Smooth muscle cell (in vitro differentiated cells): ENCODE measurements around the gene MXRA7. TPM values are rescaled to one million over a fixed set of nuclear protein-coding genes. Genes with fewer than 3 reads are reported as not detected.

Experiments used
- DNase-seq: peaks from one replicate; lab custom pipeline; 2025; ENCODE audit not compliant: unreplicated experiment; lab: John Stamatoyannopoulos, UW
- H2AFZ ChIP-seq: fragments of 200-600 bp; sonication (generic); 2 replicates; pipeline ENCODE4 v1.6.0; 2016; ENCODE audit warnings: antibody characterized with exemption, low read depth, mild to moderate bottlenecking
- H3F3A ChIP-seq: fragments of 200-600 bp; sonication (generic); 2 replicates; pipeline ENCODE4 v1.6.0; 2017; ENCODE audit warnings: antibody characterized with exemption, low read depth
- H3K27ac ChIP-seq: fragments of 200-600 bp; sonication (generic); 2 replicates; pipeline ENCODE4 v1.5.1; 2016; ENCODE audit warnings: low read depth, mild to moderate bottlenecking
- H3K27me3 ChIP-seq: fragments of 200-600 bp; sonication (generic); 2 replicates; pipeline ENCODE4 v1.6.1; 2016; ENCODE audit warnings: low read depth, mild to moderate bottlenecking
- H3K36me3 ChIP-seq: fragments of 200-600 bp; sonication (generic); 2 replicates; pipeline ENCODE4 v1.5.1; 2016; ENCODE audit warnings: low read depth
- H3K4me1 ChIP-seq: fragments of 200-600 bp; sonication (generic); 2 replicates; pipeline ENCODE4 v1.5.1; 2016; ENCODE audit warnings: low read depth
- H3K4me2 ChIP-seq: fragments of 200-600 bp; sonication (generic); 2 replicates; pipeline ENCODE4 v1.6.0; 2016; ENCODE audit warnings: mild to moderate bottlenecking
- H3K4me3 ChIP-seq: fragments of 200-600 bp; sonication (generic); 2 replicates; pipeline ENCODE4 v1.5.1; 2016; ENCODE audit warnings: mild to moderate bottlenecking
- H3K79me2 ChIP-seq: fragments of 200-600 bp; sonication (generic); 2 replicates; pipeline ENCODE4 v1.6.0; 2016; ENCODE audit warnings: low read depth, mild to moderate bottlenecking
- H3K9ac ChIP-seq: fragments of 200-600 bp; sonication (generic); 2 replicates; pipeline ENCODE4 v1.6.0; 2016; ENCODE audit warnings: low read depth
- H3K9me3 ChIP-seq: fragments of 200-600 bp; sonication (generic); replicated peaks from 2 replicates; pipeline ENCODE4 v1.5.1; 2016; ENCODE audit warnings: low read depth
- H4K20me1 ChIP-seq: fragments of 200-600 bp; sonication (generic); 2 replicates; pipeline ENCODE4 v1.6.0; 2016; ENCODE audit warnings: low read depth
- WGBS: methylation state at CpG from one replicate; pipeline ENCODE4 v1.1.7; 2016; ENCODE audit warnings: low lambda C conversion rate; 5-methylcytosine and 5-hydroxymethylcytosine counted together
- polyA plus RNA-seq: library from polyadenylated mRNA; unstranded; fragments of >200 nt; fragmentation: Nextera tagmentation; extraction: Ambion mirVana; gene quantifications from 2 replicates; pipeline ENCODE4 v1.2.1, GENCODE V29; 2016
- total RNA-seq: library from RNA; depleted of rRNA; stranded (reverse); fragments of >200 nt; gene quantifications from 2 replicates; pipeline ENCODE4 v1.2.3, GENCODE V29; 2014
- TF ChIP-seq, protein P1 (sequence below): fragments of 200-600 bp; sonication (generic); IDR thresholded peaks from 2 replicates; pipeline ENCODE4 v1.5.1; 2017; ENCODE audit warnings: borderline replicate concordance, mild to moderate bottlenecking, antibody characterized with exemption; ENCODE audit not compliant: insufficient read depth, poor library complexity, severe bottlenecking

MXRA7 gene
- total and polyA plus RNA-seq, 2 experiments from 2014 or later, result 134 to 158 TPM

GRCh38 chr17:76670718-76671122 is 40.0 kb downstream of the MXRA7 start:
- no peaks in the 10 kb centered on the region for H3K79me2 ChIP-seq
- no peak overlapping the region for H3K27ac ChIP-seq

DNA sequence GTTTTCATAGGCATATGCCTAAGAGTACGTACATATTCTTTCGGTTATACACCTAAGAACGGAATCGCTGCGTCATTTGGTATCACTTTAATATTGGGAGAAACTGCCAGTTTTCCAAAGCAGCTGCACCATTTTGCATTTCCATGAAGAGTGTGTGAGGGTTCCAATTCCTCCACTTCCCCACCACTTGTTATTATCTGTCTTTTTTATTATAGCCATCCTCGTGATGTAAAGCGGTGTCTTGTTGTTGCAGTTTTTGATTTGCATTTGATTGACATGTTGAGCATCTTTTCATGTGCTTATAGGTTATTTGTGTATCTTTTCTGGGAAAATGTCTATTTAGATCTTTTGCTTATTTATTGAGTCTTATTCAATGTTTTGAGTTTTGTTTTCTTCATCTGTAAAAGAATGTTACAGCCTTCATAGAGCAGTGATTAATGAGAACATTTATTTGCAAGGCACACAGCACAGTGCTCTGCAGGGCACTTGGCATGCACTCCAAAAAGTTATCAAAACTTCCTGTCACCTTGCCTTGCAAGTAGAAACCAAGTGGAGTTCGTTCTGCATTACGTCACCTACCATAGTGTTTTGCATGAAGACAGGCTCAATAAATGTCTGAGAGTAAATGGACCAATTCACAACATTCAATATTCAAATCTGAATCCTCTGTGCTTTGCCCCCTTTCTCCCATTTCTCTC is 40.6 kb downstream of the MXRA7 start:
- no peaks in the 10 kb centered on the region for H3K27me3 ChIP-seq
- 96% methylated on average over 9 of the region's 9 CpGs for WGBS
- H3K27ac ChIP-seq, result no peak overlapping the region
- no peak overlapping the region for H2AFZ ChIP-seq
- no peak overlapping the region for H3K4me2 ChIP-seq
- H3K79me2 ChIP-seq, result no peaks in the 10 kb centered on the region
- no peak overlapping the region for H3K4me3 ChIP-seq
- no peak for DNase-seq
- H4K20me1 ChIP-seq, result no peaks in the 10 kb centered on the region
- H3K9ac ChIP-seq, result no peak overlapping the region
- H3K4me1 ChIP-seq, result peaks cover 13% of the 10 kb centered on the region
- TF ChIP-seq, protein P1, sequence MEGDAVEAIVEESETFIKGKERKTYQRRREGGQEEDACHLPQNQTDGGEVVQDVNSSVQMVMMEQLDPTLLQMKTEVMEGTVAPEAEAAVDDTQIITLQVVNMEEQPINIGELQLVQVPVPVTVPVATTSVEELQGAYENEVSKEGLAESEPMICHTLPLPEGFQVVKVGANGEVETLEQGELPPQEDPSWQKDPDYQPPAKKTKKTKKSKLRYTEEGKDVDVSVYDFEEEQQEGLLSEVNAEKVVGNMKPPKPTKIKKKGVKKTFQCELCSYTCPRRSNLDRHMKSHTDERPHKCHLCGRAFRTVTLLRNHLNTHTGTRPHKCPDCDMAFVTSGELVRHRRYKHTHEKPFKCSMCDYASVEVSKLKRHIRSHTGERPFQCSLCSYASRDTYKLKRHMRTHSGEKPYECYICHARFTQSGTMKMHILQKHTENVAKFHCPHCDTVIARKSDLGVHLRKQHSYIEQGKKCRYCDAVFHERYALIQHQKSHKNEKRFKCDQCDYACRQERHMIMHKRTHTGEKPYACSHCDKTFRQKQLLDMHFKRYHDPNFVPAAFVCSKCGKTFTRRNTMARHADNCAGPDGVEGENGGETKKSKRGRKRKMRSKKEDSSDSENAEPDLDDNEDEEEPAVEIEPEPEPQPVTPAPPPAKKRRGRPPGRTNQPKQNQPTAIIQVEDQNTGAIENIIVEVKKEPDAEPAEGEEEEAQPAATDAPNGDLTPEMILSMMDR, result no peak
- peaks cover 6% of the 10 kb centered on the region for H3F3A ChIP-seq
- H3K36me3 ChIP-seq, result no peaks in the 10 kb centered on the region
- H3K9me3 ChIP-seq, result no peaks in the 10 kb centered on the region

More at GRCh38 chr17:76670718-76671122, 40.0 kb downstream of the MXRA7 start:
- no peak for DNase-seq
- TF ChIP-seq, protein P1, result no peak
- no peak overlapping the region for H3K9ac ChIP-seq
- peaks cover 6% of the 10 kb centered on the region for H3F3A ChIP-seq
- H2AFZ ChIP-seq, result no peak overlapping the region
- H3K4me2 ChIP-seq, result peak overlapping the region; percentile 83
- H3K27me3 ChIP-seq, result no peaks in the 10 kb centered on the region
- no peaks in the 10 kb centered on the region for H3K36me3 ChIP-seq
- H3K9me3 ChIP-seq, result no peaks in the 10 kb centered on the region
- no peaks in the 10 kb centered on the region for H4K20me1 ChIP-seq
- H3K4me3 ChIP-seq, result no peak overlapping the region
- H3K4me1 ChIP-seq, result peaks cover 13% of the 10 kb centered on the region
- 61% methylated on average over 9 of the region's 9 CpGs for WGBS

DNA sequence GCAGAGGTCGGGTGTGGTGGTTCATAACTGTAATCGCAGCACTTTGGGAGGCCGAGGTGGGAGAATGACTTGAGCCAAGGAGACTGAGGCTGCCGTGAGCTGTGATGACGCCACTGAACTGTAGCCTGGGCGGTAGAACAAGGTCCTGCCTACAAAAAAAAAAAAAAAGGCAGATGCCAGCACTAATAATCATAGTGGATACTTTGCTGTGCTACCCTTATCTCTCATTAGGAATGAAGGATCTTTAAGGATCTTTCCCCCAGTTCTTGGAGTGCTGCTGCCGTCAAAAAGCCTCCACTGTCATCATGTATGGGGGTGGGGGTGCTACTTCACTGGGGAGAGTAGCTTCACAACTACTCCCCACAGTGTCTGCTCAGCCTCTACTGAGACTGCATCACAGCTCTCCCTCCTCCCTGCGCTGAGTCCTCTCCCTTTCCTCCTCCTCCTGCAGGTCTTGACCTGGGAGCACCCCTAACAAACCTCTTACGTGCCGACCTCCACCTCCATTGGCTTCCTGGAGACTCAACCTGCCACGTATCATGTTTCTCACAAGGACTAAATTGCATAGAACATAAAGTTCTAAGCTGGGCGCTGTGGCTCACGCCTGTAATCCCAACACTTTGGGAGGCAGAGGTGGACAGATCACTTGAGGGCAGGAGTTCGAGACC is 42.8 kb downstream of the MXRA7 start:
- H2AFZ ChIP-seq, result no peak overlapping the region
- H3F3A ChIP-seq, result peaks cover 6% of the 10 kb centered on the region
- DNase-seq, result no peak
- peaks cover 13% of the 10 kb centered on the region for H3K4me1 ChIP-seq
- no peaks in the 10 kb centered on the region for H3K9me3 ChIP-seq
- no peak overlapping the region for H3K27ac ChIP-seq
- H3K4me3 ChIP-seq, result no peak overlapping the region
- H3K4me2 ChIP-seq, result no peak overlapping the region
- no peak overlapping the region for H3K9ac ChIP-seq
- no peaks in the 10 kb centered on the region for H3K36me3 ChIP-seq
- TF ChIP-seq, protein P1, result no peak
- no peaks in the 10 kb centered on the region for H4K20me1 ChIP-seq
- 58% methylated on average over 14 of the region's 14 CpGs for WGBS
- no peaks in the 10 kb centered on the region for H3K79me2 ChIP-seq
- no peaks in the 10 kb centered on the region for H3K27me3 ChIP-seq

DNA sequence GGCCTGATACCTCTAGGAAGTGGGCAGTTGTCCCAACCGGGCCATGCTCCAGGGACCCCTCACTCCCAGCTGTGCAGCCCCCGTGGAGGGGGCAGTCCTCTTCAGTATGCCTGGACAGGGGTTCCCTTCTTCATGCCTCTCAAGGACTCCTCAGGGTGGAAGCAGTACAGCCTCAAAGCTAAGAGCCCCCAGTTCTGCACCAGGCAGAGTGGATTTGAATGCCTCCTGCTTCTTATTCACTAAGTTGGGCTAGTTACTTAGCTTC is 43.3 kb downstream of the MXRA7 start:
- WGBS, result 81% methylated on average over 2 of the region's 2 CpGs
- no peak overlapping the region for H3K9ac ChIP-seq
- H3K36me3 ChIP-seq, result no peaks in the 10 kb centered on the region
- no peaks in the 10 kb centered on the region for H3K9me3 ChIP-seq
- TF ChIP-seq, protein P1, result no peak
- H3K79me2 ChIP-seq, result no peaks in the 10 kb centered on the region
- no peak overlapping the region for H3K4me3 ChIP-seq
- H3K4me1 ChIP-seq, result peaks cover 11% of the 10 kb centered on the region
- no peak for DNase-seq
- H3F3A ChIP-seq, result peaks cover 6% of the 10 kb centered on the region
- no peaks in the 10 kb centered on the region for H3K27me3 ChIP-seq
- no peak overlapping the region for H3K4me2 ChIP-seq
- no peaks in the 10 kb centered on the region for H4K20me1 ChIP-seq
- no peak overlapping the region for H3K27ac ChIP-seq
- H2AFZ ChIP-seq, result no peak overlapping the region
